ENCODE results near the gene KIF5C. TPM values are rescaled to one million over a fixed set of nuclear protein-coding genes. Genes with fewer than 3 reads are reported as not detected.

Gene KIF5C
- total RNA-seq, 1 experiment from 2014 or later, result 1.5 TPM

DNA sequence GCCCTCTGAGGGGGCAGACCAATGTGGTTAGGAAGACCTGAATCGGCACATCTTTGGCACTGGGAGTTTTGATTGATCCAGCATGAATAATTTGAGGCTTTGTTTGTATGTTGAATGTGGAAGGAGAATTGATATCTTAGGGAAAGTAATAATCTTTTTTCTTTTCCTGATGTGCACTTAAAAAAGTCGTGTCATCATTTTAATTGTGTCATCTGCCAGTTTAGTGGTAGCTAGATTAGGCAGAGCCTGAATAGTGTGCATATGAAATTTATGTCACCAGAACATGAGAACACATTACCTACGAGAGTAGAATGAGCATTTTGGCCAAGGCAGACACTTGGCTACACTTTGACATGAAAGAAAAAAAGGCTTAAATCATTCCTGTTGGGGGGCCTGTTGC, 79.5 kb downstream of the KIF5C start:
- H3K4me1 Mint-ChIP-seq (ENCODE audit: low read depth, unreplicated experiment), result no peaks in the 10 kb centered on the region
- Histone ChIP-seq H3K27me3 (replicated peaks; ENCODE audit: control insufficient read depth, insufficient read depth, low read length) (peaks cover 1% of the 10 kb centered on the region; the same call in 1 of the 2 replicates), H3K36me3 (ENCODE audit: control insufficient read depth, insufficient read depth, low read length) (no peaks in the 10 kb centered on the region), H3K9me3 (no peaks in the 10 kb centered on the region), H3K4me1 (no peaks in the 10 kb centered on the region), H3K4me3 (ENCODE audit: low read depth, low read length) (no peak overlapping the region)
- H3K4me3 Mint-ChIP-seq (ENCODE audit: unreplicated experiment), result no peak overlapping the region
- H3K27me3 Mint-ChIP-seq (ENCODE audit: insufficient read depth, unreplicated experiment), result peaks cover 2% of the 10 kb centered on the region
- ChIA-PET CTCF (no interaction called here), POLR2A (no interaction called here)
- DNase-seq, result no peak
- no peak overlapping the region for H3K27ac Mint-ChIP-seq (ENCODE audit: unreplicated experiment)
- H3K36me3 Mint-ChIP-seq (ENCODE audit: insufficient read depth, unreplicated experiment), result no peaks in the 10 kb centered on the region
- intact Hi-C loops (cut with micrococcal nuclease; ENCODE audit: unreplicated experiment), result no loop called here
- TF ChIP-seq, protein P1, sequence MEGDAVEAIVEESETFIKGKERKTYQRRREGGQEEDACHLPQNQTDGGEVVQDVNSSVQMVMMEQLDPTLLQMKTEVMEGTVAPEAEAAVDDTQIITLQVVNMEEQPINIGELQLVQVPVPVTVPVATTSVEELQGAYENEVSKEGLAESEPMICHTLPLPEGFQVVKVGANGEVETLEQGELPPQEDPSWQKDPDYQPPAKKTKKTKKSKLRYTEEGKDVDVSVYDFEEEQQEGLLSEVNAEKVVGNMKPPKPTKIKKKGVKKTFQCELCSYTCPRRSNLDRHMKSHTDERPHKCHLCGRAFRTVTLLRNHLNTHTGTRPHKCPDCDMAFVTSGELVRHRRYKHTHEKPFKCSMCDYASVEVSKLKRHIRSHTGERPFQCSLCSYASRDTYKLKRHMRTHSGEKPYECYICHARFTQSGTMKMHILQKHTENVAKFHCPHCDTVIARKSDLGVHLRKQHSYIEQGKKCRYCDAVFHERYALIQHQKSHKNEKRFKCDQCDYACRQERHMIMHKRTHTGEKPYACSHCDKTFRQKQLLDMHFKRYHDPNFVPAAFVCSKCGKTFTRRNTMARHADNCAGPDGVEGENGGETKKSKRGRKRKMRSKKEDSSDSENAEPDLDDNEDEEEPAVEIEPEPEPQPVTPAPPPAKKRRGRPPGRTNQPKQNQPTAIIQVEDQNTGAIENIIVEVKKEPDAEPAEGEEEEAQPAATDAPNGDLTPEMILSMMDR (IDR thresholded peaks at IDR 0.05; ENCODE audit: insufficient read depth in 1 of 2, low read depth in 1 of 2, low read length in 1 of 2, severe bottlenecking in 1 of 2, unreplicated experiment in 1 of 2), result no peak
- no peaks in the 10 kb centered on the region for H3K9me3 Mint-ChIP-seq (ENCODE audit: unreplicated experiment)
- BruUV-seq (replicated peaks), result no TSS peak

DNA sequence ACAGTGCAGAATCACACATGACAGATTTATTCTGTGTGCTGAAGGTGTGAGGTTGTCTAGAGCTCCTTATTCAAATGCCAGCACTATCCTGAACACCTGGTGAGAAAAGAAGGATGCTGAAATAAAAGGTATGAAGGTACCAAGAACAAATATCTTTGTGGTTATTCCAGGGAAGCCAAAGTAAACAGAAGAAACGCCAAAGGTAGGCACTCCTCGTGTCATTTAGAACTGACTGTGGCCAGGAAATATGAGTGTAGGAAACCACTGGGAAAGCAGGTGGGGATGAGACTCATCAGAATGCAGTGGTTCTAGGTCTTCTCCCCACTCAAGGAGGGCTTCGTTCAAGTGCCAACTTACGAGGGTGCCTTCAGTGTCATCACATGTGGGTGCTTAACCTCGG, 80.8 kb downstream of the KIF5C start:
- BruUV-seq (replicated peaks), result no TSS peak
- intact Hi-C loops (cut with micrococcal nuclease; ENCODE audit: unreplicated experiment), result no loop called here
- Histone ChIP-seq H3K4me3 (ENCODE audit: low read depth, low read length) (no peak overlapping the region), H3K9me3 (no peaks in the 10 kb centered on the region), H3K27me3 (replicated peaks; ENCODE audit: control insufficient read depth, insufficient read depth, low read length) (peaks cover 1% of the 10 kb centered on the region; the same call in 1 of the 2 replicates), H3K36me3 (ENCODE audit: control insufficient read depth, insufficient read depth, low read length) (no peaks in the 10 kb centered on the region), H3K4me1 (no peaks in the 10 kb centered on the region)
- no peak overlapping the region for H3K27ac Mint-ChIP-seq (ENCODE audit: unreplicated experiment)
- no peak for DNase-seq
- TF ChIP-seq, protein P1 (IDR thresholded peaks at IDR 0.05; ENCODE audit: insufficient read depth in 1 of 2, low read depth in 1 of 2, low read length in 1 of 2, severe bottlenecking in 1 of 2, unreplicated experiment in 1 of 2), result no peak
- H3K9me3 Mint-ChIP-seq (ENCODE audit: unreplicated experiment), result no peaks in the 10 kb centered on the region
- ChIA-PET CTCF (no interaction called here), POLR2A (no interaction called here)
- no peaks in the 10 kb centered on the region for H3K4me1 Mint-ChIP-seq (ENCODE audit: low read depth, unreplicated experiment)
- H3K36me3 Mint-ChIP-seq (ENCODE audit: insufficient read depth, unreplicated experiment), result no peaks in the 10 kb centered on the region
- no peak overlapping the region for H3K4me3 Mint-ChIP-seq (ENCODE audit: unreplicated experiment)
- H3K27me3 Mint-ChIP-seq (ENCODE audit: insufficient read depth, unreplicated experiment), result peaks cover 4% of the 10 kb centered on the region

DNA sequence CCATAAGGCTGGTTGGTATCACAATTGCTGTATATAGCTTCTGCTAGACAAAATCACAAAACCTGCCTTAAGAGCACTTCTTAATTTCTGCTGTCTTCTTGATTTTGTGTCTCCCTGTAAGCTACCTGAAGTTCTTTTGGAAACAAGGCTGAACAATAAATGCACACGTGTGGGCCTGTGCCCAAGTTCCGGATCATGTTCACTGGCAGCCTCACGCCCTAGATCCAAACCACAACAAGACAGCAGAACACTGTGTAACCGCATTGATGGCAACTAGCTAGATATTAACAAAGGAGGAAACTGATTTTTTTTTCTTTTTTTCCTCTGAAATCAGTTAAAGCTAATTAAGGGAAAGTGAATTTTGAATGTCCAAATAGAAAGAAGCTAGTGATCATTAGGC, 82.0 kb downstream of the KIF5C start:
- DNase-seq, result no peak
- Mint-ChIP-seq H3K4me3 (ENCODE audit: unreplicated experiment) (no peak overlapping the region), H3K4me1 (ENCODE audit: low read depth, unreplicated experiment) (no peaks in the 10 kb centered on the region), H3K27me3 (ENCODE audit: insufficient read depth, unreplicated experiment) (peaks cover 10% of the 10 kb centered on the region), H3K36me3 (ENCODE audit: insufficient read depth, unreplicated experiment) (no peaks in the 10 kb centered on the region), H3K9me3 (ENCODE audit: unreplicated experiment) (no peaks in the 10 kb centered on the region), H3K27ac (ENCODE audit: unreplicated experiment) (no peak overlapping the region)
- H3K9me3 ChIP-seq, result no peaks in the 10 kb centered on the region
- peaks cover 1% of the 10 kb centered on the region; the same call in 1 of the 2 replicates for H3K27me3 ChIP-seq (replicated peaks; ENCODE audit: control insufficient read depth, insufficient read depth, low read length)
- no TSS peak for BruUV-seq (replicated peaks)
- H3K4me3 ChIP-seq (ENCODE audit: low read depth, low read length), result no peak overlapping the region
- CTCF ChIA-PET, result no interaction called here
- intact Hi-C loops (cut with micrococcal nuclease; ENCODE audit: unreplicated experiment), result no loop called here
- H3K36me3 ChIP-seq (ENCODE audit: control insufficient read depth, insufficient read depth, low read length), result no peaks in the 10 kb centered on the region
- POLR2A ChIA-PET, result no interaction called here
- H3K4me1 ChIP-seq, result no peaks in the 10 kb centered on the region
- TF ChIP-seq, protein P1 (IDR thresholded peaks at IDR 0.05; ENCODE audit: insufficient read depth in 1 of 2, low read depth in 1 of 2, low read length in 1 of 2, severe bottlenecking in 1 of 2, unreplicated experiment in 1 of 2), result no peak

Measured in Caco-2 (cell line).